HG03521 (cell line): Measurements from ENCODE around the gene TOGARAM2.
A peak's percentile ranks its signal among the peaks of the same experiment; 100 is the strongest.

Experiments
- ATAC-seq: cut with Tn5 transposase; IDR thresholded peaks from one replicate; pipeline ENCODE4 v1.9.1; 2021; ENCODE audit warnings: mild to moderate bottlenecking, moderate library complexity; ENCODE audit not compliant: unreplicated experiment

TOGARAM2 gene

GRCh38 chr2:28997847-28998735 lies 17.0 kb downstream of the TOGARAM2 start:
- no peak for ATAC-seq

- ATAC-seq, result peak; percentile 92
These were observed 19.4 kb downstream of the TOGARAM2 start for GRCh38 chr2:29000481-29000880.

DNA sequence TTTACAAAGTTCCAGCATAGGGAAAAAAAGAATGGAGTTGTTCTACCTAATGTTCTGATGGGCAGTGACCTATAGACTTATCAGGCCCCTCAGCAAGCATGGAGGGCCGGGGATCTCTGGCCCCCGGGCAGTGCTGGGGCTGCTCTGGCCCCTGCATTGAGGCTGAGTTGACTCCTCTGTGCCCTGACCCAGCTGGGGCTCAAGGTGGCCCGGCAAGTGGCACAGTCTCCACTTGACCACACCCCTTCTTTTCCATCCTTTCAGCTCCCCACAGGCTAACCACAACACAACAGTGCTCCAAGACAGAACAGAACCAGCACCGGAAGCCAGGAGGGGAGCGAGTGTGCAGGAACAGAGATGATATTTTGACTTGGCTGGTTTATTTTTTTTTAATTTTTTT lies 19.9 kb downstream of the TOGARAM2 start:
- ATAC-seq, result no peak

DNA sequence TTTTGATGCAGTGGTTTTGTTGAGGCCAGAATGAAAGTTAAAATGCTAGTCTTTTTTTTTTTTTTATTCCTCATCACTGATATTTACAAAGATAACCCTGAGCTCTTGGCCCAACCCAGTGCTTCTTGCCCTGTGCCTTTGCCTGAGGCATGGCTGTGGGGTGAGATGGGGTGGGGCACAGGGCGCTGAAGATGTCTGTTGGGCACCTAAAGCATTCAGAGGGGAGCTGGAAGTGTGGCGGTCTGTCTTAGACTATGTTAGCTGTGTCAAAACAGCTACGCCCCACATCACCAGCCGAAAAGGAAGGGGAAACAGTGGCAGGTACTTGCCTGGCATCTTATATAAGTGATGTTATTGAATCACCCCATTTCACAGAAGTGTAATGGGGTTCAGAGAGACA lies 20.7 kb downstream of the TOGARAM2 start:
- no peak for ATAC-seq

GRCh38 chr2:29004755-29005154 lies 23.7 kb downstream of the TOGARAM2 start:
- ATAC-seq, result no peak

GRCh38 chr2:29005331-29005730 lies 24.2 kb downstream of the TOGARAM2 start:
- ATAC-seq, result no peak

DNA sequence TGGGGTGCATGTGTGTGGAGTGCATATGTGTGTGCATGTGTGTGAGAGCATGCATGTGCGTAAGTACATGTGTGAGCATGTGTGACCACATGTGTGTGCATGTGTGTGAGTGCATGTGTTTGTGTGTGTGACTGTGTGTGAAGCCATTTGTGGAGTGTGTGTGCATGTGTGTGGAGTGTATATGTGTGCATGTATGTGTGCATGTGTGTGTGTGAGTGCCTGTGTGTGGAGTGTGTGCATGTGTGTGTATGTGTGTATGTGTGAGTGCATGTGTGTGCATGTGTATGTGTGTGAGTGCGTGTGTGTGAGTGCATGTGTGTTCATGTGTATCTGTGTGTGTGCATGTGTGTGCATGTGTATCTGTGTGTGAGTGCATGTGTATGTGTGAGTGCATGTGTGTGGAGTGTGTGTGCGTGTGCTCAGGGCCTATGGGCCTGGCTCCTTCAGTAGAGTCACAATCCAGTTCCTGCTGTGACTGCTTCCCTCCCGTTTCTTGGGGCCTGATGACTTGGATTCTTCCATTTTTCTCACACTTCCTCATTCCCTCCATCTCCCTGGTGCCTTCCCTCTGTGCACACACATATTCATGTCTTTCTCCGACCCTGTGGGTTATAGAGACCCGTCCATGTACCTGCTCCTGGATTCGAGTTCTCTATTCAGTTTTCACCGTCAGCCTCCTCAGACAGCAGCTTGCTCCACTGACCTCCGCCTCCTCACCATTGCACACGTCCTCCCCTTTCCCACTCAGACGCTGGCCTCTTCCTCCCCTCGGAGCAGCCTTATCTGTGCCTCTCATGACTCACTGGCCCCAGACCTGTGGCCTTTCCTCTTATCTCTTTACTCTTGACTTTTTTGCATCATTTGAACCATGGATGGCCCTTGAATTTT lies 25.2 kb downstream of the TOGARAM2 start:
- ATAC-seq, result no peak

DNA sequence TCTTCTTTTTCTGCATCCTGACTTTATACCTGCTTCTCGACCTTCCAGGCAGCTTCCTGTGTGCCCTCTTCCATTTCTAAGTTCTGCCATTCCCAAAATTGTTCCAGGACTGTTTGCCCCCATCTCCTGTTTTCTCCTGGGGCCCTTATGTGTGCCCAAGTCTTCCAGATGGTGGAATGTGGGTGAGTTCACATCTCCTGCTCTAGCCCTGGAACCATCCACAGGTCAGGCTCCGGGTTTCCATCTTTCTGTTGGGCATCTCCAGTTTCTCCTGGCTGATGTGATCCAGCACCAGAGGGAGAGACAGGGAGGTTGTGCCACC lies 25.8 kb downstream of the TOGARAM2 start:
- no peak for ATAC-seq

GRCh38 chr2:29009270-29009669 lies 28.2 kb downstream of the TOGARAM2 start:
- no peak for ATAC-seq

DNA sequence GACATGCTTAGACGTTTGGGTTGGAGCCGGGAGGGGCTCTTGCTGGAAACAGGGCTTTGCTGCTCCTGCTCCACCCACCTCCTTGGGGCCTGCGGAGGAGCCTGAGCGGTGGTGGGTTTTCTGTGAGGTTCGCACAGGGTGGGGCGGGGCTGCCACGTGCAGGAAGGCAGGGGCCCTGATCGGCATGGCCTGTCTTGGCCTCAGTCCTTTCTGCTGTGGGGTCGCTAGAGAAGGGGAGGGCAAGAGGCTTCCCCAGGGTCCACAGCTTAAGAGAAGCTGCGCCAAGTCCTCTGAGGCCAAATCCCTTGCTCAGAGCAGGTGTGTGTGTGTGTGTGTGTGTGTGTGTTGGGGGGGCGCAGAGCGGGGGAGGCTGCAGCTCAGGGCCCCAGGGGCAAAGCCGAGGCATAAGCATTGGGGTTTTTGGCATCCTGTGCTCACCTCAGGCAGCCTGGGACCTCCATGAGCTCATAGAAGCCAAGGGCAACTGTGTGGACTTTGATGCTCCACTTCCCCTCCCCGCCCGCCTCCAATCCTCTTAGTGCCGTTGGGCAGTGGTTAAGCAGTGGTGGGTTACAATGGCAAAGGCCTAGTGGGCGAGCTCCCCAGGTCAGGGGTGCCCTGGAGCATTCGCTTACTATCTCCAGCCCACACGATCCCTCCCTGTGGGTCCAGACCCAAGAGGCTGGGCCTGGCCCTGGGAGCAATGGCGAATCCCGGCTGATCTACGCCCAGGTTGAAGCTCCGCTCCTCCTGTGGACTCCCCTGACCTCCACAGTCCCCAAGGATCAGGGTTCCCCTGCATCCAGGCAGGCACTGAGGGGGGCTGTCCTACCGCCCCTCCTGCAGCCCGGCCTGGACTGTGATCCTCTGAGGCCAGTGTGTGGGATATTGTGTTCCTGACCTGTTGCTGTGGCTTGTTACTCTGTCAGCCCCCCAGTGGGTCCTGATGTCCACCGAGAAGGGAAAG lies 28.9 kb downstream of the TOGARAM2 start:
- no peak for ATAC-seq

- no peak for ATAC-seq
These were observed 29.8 kb downstream of the TOGARAM2 start for GRCh38 chr2:29010946-29011345.

- ATAC-seq, result no peak
These were observed 30.4 kb downstream of the TOGARAM2 start for GRCh38 chr2:29011418-29012060.

DNA sequence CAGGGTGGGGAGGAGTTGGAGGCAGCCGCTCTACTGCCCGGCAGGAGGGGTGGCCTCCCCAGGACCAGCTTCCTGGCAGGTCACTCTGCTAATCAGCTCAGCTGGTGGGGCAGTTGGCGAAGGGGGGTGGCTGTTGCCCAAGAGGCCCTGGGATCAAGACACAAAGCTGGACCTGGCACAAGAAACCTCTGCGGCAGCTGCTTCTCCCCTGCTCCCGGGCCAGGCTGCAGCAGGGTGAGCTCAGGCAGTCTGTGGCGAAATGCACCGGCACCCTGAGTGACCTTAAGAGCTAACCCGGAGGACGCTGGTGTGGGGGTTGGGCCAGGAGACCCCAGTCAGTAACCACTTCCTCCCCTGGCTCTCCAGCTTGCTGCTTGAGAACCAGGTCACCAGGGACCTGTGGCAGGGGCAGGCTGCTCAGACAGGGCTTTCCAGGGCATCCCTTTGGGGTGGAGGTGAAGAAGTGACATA lies 31.1 kb downstream of the TOGARAM2 start:
- no peak for ATAC-seq

- ATAC-seq, result no peak
These were observed 32.1 kb downstream of the TOGARAM2 start for GRCh38 chr2:29013057-29013780.

DNA sequence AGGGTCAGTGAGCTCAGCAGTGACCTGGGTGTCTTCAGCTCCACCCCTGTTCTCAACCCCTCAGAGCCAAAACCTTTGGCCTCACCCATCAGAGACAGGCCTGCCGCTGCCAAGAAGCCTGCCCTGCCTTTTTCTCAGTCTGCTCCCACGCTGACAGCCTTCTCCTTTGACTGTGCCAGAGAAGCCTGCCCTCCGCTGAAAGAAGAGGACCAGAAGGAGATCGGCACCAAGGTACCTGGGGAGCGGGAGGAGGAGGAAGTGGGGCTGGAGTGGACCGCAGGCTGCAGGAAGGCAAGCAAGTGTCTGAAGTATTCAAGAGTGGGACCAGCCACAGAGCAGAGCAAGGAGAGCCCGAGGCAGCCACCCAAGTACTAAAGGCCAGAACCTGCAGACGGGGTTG lies 33.2 kb downstream of the TOGARAM2 start:
- ATAC-seq, result no peak

- no peak for ATAC-seq
These were observed 33.8 kb downstream of the TOGARAM2 start for GRCh38 chr2:29014811-29015421.

DNA sequence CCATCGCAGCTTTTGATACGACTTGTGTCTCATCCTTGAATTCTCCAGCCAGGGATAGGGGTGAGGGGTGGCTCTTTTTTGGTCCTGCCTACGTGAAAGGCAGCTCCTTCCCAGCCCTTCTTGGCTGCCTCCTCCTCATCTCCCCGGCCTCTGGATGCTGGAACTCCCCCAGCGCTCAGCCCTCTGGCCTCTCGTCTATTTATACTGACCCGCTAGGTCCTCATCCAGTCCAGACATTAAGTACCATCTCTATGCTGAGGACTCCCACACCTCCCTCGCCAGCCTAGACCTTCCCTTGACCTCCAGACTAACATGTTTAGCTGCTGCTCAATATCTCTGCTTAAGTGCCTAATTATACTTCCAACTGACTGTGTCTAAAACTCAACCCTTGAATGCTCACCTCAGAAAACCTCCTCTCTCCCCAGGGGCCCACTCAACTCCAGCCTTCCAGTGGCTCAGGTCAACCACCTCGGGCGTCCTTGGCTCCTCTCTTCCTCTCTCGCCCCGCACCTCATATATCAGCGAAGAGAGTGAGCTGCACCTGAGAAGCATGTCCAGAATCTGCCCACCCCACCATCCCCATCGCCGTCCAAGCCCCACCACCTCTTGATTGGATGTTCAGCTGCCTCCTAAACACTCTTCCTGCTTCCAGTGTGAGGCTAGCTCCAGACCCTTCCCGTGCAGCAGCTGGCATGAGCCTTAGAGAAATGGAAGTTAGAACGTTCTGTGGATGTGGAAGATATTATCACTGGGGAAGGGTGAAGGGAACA lies 34.8 kb downstream of the TOGARAM2 start:
- ATAC-seq, result no peak

DNA sequence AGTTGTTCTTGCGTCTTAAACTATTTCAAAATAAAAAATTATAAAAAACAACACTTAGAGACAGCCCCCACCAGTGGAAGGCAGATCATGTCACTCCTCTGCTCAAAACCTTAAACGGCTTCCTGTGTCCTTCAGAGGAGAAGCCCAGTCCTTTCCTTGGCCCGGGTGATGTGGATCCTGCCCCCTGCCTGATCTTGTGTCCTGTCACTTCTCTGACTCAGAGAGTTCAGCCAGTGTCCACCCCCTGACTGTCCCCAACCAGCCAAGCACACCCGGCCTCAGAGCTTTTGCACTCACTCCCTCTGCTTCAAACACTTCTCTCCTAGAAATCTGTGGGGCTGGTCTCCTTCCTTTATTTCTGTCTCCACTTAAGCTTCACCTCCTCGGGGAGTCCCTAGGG lies 35.4 kb downstream of the TOGARAM2 start:
- no peak for ATAC-seq
